ENCODE data around the gene PRSS37.

Gene PRSS37, protein sequence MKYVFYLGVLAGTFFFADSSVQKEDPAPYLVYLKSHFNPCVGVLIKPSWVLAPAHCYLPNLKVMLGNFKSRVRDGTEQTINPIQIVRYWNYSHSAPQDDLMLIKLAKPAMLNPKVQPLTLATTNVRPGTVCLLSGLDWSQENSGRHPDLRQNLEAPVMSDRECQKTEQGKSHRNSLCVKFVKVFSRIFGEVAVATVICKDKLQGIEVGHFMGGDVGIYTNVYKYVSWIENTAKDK

DNA sequence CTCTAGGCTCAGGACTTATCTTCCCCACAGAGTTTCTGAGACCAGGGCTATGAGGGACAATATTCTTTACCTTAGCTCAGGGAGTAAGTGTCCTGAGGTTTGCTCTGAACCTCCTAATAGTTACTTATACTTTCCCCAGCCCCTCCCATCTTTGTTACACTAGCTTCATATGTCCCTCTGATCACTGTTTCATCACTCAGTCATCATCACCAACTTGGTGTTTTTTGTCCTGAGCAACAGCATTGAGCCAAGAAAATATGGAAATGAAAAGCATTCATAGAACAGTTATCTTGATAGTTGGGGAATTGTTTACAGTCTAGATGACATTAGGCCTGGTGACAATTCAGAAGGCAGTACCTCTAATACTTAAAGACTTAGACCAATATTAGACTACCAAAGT is at the start of gene PRSS37:
Gene PRSS37 (minus strand): TSS at position 101 of the 400 bp plus-strand sequence. CDS start 436 bp downstream, outside the sequence.
- Histone ChIP-seq H3K4me3 (ENCODE audit: low read length in 2 of 2) (no peak within 1 kb of the TSS), H3K36me3 (ENCODE audit: control insufficient read depth in 2 of 2, insufficient read depth in 2 of 2, low read length in 2 of 2) (no peaks in the 10 kb centered on the region), H3K4me1 (ENCODE audit: control insufficient read depth in 2 of 2, insufficient read depth in 2 of 2, low read length in 2 of 2) (no peaks in the 10 kb centered on the region), H3K9ac (ENCODE audit: low read depth in 1 of 2, low read length in 2 of 2) (no peak within 1 kb of the TSS), H3K9me3 (ENCODE audit: control insufficient read depth in 2 of 2, low read length in 2 of 2) (no peaks in the 10 kb centered on the region), H3K27ac (ENCODE audit: low read depth in 2 of 2, low read length in 2 of 2) (no peak within 1 kb of the TSS), H3K27me3 (ENCODE audit: control insufficient read depth in 2 of 2, insufficient read depth in 2 of 2, low read length in 2 of 2) (no peaks in the 10 kb centered on the region)

GRCh38 chr7:141889321-141889720 is 48.0 kb upstream of the PRSS37 start:
- Histone ChIP-seq H3K9ac (ENCODE audit: low read depth in 1 of 2, low read length in 2 of 2) (no peak overlapping the region), H3K27me3 (ENCODE audit: control insufficient read depth in 2 of 2, insufficient read depth in 2 of 2, low read length in 2 of 2) (no peaks in the 10 kb centered on the region), H3K4me1 (ENCODE audit: control insufficient read depth in 2 of 2, insufficient read depth in 2 of 2, low read length in 2 of 2) (no peaks in the 10 kb centered on the region), H3K4me3 (ENCODE audit: low read length in 2 of 2) (no peak overlapping the region), H3K27ac (ENCODE audit: low read depth in 2 of 2, low read length in 2 of 2) (no peak overlapping the region), H3K36me3 (ENCODE audit: control insufficient read depth in 2 of 2, insufficient read depth in 2 of 2, low read length in 2 of 2) (no peaks in the 10 kb centered on the region), H3K9me3 (ENCODE audit: control insufficient read depth in 2 of 2, low read length in 2 of 2) (no peaks in the 10 kb centered on the region)

- Histone ChIP-seq H3K4me1 (ENCODE audit: control insufficient read depth in 2 of 2, insufficient read depth in 2 of 2, low read length in 2 of 2) (no peaks in the 10 kb centered on the region), H3K9me3 (ENCODE audit: control insufficient read depth in 2 of 2, low read length in 2 of 2) (no peaks in the 10 kb centered on the region), H3K9ac (ENCODE audit: low read depth in 1 of 2, low read length in 2 of 2) (no peak overlapping the region), H3K27me3 (ENCODE audit: control insufficient read depth in 2 of 2, insufficient read depth in 2 of 2, low read length in 2 of 2) (no peaks in the 10 kb centered on the region), H3K4me3 (ENCODE audit: low read length in 2 of 2) (no peak overlapping the region), H3K27ac (ENCODE audit: low read depth in 2 of 2, low read length in 2 of 2) (no peak overlapping the region), H3K36me3 (ENCODE audit: control insufficient read depth in 2 of 2, insufficient read depth in 2 of 2, low read length in 2 of 2) (no peaks in the 10 kb centered on the region)
Measured at GRCh38 chr7:141884539-141885225, 43.4 kb upstream of the PRSS37 start.

GRCh38 chr7:141880960-141881359 is 39.7 kb upstream of the PRSS37 start:
- Histone ChIP-seq H3K27me3 (ENCODE audit: control insufficient read depth in 2 of 2, insufficient read depth in 2 of 2, low read length in 2 of 2) (no peaks in the 10 kb centered on the region), H3K27ac (ENCODE audit: low read depth in 2 of 2, low read length in 2 of 2) (no peak overlapping the region), H3K9me3 (ENCODE audit: control insufficient read depth in 2 of 2, low read length in 2 of 2) (no peaks in the 10 kb centered on the region), H3K36me3 (ENCODE audit: control insufficient read depth in 2 of 2, insufficient read depth in 2 of 2, low read length in 2 of 2) (no peaks in the 10 kb centered on the region), H3K9ac (ENCODE audit: low read depth in 1 of 2, low read length in 2 of 2) (no peak overlapping the region), H3K4me3 (ENCODE audit: low read length in 2 of 2) (no peak overlapping the region), H3K4me1 (ENCODE audit: control insufficient read depth in 2 of 2, insufficient read depth in 2 of 2, low read length in 2 of 2) (no peaks in the 10 kb centered on the region)

- H3K9ac ChIP-seq (ENCODE audit: low read depth in 1 of 2, low read length in 2 of 2) = no peak overlapping the region
- H3K4me1 ChIP-seq (ENCODE audit: control insufficient read depth in 2 of 2, insufficient read depth in 2 of 2, low read length in 2 of 2) = no peaks in the 10 kb centered on the region
- no peaks in the 10 kb centered on the region for H3K9me3 ChIP-seq (ENCODE audit: control insufficient read depth in 2 of 2, low read length in 2 of 2)
Measured at GRCh38 chr7:141877365-141877764, 36.1 kb upstream of the PRSS37 start.

GRCh38 chr7:141876371-141876770 is 35.1 kb upstream of the PRSS37 start:
- Histone ChIP-seq H3K27ac (ENCODE audit: low read depth in 2 of 2, low read length in 2 of 2) (no peak overlapping the region), H3K27me3 (ENCODE audit: control insufficient read depth in 2 of 2, insufficient read depth in 2 of 2, low read length in 2 of 2) (no peaks in the 10 kb centered on the region), H3K9ac (ENCODE audit: low read depth in 1 of 2, low read length in 2 of 2) (no peak overlapping the region)

More at GRCh38 chr7:141877365-141877764, 36.1 kb upstream of the PRSS37 start:
- H3K36me3 ChIP-seq (ENCODE audit: control insufficient read depth in 2 of 2, insufficient read depth in 2 of 2, low read length in 2 of 2) = no peaks in the 10 kb centered on the region
- H3K27me3 ChIP-seq (ENCODE audit: control insufficient read depth in 2 of 2, insufficient read depth in 2 of 2, low read length in 2 of 2) = no peaks in the 10 kb centered on the region
- H3K27ac ChIP-seq (ENCODE audit: low read depth in 2 of 2, low read length in 2 of 2) = no peak overlapping the region
- no peak overlapping the region for H3K4me3 ChIP-seq (ENCODE audit: low read length in 2 of 2)

DNA sequence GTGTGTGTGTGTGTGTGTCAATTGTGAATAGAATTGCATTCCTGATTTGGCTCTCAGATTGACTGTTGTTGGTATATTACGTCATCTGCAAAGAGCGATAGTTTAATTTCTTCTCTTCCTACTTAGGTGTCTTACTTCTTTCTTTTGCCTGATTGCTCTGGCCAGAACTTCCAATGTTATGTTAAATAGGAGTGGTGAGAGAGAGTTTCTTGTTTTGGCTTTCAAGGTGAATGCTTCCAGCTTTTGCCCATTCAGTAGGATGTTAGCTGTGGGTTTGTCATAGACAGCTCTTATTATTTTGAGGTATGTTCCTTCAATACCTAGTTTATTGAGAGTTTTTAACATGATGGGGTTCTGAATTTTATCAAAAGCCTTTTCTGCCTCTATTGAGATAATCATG is 34.2 kb upstream of the PRSS37 start:
- Histone ChIP-seq H3K36me3 (ENCODE audit: control insufficient read depth in 2 of 2, insufficient read depth in 2 of 2, low read length in 2 of 2) (no peaks in the 10 kb centered on the region), H3K27me3 (ENCODE audit: control insufficient read depth in 2 of 2, insufficient read depth in 2 of 2, low read length in 2 of 2) (no peaks in the 10 kb centered on the region), H3K4me1 (ENCODE audit: control insufficient read depth in 2 of 2, insufficient read depth in 2 of 2, low read length in 2 of 2) (no peaks in the 10 kb centered on the region), H3K27ac (ENCODE audit: low read depth in 2 of 2, low read length in 2 of 2) (no peak overlapping the region), H3K4me3 (ENCODE audit: low read length in 2 of 2) (no peak overlapping the region), H3K9me3 (ENCODE audit: control insufficient read depth in 2 of 2, low read length in 2 of 2) (no peaks in the 10 kb centered on the region), H3K9ac (ENCODE audit: low read depth in 1 of 2, low read length in 2 of 2) (no peak overlapping the region)

More at GRCh38 chr7:141876371-141876770, 35.1 kb upstream of the PRSS37 start:
- Histone ChIP-seq H3K4me1 (ENCODE audit: control insufficient read depth in 2 of 2, insufficient read depth in 2 of 2, low read length in 2 of 2) (no peaks in the 10 kb centered on the region), H3K9me3 (ENCODE audit: control insufficient read depth in 2 of 2, low read length in 2 of 2) (no peaks in the 10 kb centered on the region), H3K36me3 (ENCODE audit: control insufficient read depth in 2 of 2, insufficient read depth in 2 of 2, low read length in 2 of 2) (no peaks in the 10 kb centered on the region), H3K4me3 (ENCODE audit: low read length in 2 of 2) (no peak overlapping the region)

GRCh38 chr7:141874787-141875186 is 33.5 kb upstream of the PRSS37 start:
- H3K4me3 ChIP-seq (ENCODE audit: low read length in 2 of 2) = no peak overlapping the region
- no peaks in the 10 kb centered on the region for H3K27me3 ChIP-seq (ENCODE audit: control insufficient read depth in 2 of 2, insufficient read depth in 2 of 2, low read length in 2 of 2)
- no peaks in the 10 kb centered on the region for H3K4me1 ChIP-seq (ENCODE audit: control insufficient read depth in 2 of 2, insufficient read depth in 2 of 2, low read length in 2 of 2)
- no peaks in the 10 kb centered on the region for H3K36me3 ChIP-seq (ENCODE audit: control insufficient read depth in 2 of 2, insufficient read depth in 2 of 2, low read length in 2 of 2)
- no peak overlapping the region for H3K9ac ChIP-seq (ENCODE audit: low read depth in 1 of 2, low read length in 2 of 2)
- no peaks in the 10 kb centered on the region for H3K9me3 ChIP-seq (ENCODE audit: control insufficient read depth in 2 of 2, low read length in 2 of 2)
- no peak overlapping the region for H3K27ac ChIP-seq (ENCODE audit: low read depth in 2 of 2, low read length in 2 of 2)

DNA sequence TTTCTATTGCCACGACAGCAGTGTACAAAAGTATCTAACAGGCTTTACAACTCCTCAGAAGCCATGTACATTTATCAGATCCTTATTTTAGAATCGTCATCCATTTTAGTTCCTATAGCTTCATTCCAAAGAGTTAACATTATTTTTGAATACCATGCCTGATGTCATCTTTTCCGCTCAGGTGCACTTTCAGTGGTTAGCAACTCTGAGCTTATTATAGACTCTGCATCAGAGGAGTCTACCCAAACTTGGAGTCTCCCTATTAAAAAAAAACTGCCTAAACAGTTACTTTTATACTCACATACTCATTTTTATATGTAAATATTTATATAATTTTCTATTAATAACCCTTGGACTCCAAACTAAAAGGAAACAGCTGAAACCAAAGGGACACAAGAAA is 31.6 kb upstream of the PRSS37 start:
- Histone ChIP-seq H3K4me1 (ENCODE audit: control insufficient read depth in 2 of 2, insufficient read depth in 2 of 2, low read length in 2 of 2) (no peaks in the 10 kb centered on the region), H3K27me3 (ENCODE audit: control insufficient read depth in 2 of 2, insufficient read depth in 2 of 2, low read length in 2 of 2) (no peaks in the 10 kb centered on the region), H3K9ac (ENCODE audit: low read depth in 1 of 2, low read length in 2 of 2) (no peak overlapping the region), H3K4me3 (ENCODE audit: low read length in 2 of 2) (no peak overlapping the region), H3K27ac (ENCODE audit: low read depth in 2 of 2, low read length in 2 of 2) (no peak overlapping the region), H3K36me3 (ENCODE audit: control insufficient read depth in 2 of 2, insufficient read depth in 2 of 2, low read length in 2 of 2) (no peaks in the 10 kb centered on the region), H3K9me3 (ENCODE audit: control insufficient read depth in 2 of 2, low read length in 2 of 2) (no peaks in the 10 kb centered on the region)

- Histone ChIP-seq H3K27me3 (ENCODE audit: control insufficient read depth in 2 of 2, insufficient read depth in 2 of 2, low read length in 2 of 2) (no peaks in the 10 kb centered on the region), H3K4me1 (ENCODE audit: control insufficient read depth in 2 of 2, insufficient read depth in 2 of 2, low read length in 2 of 2) (no peaks in the 10 kb centered on the region), H3K9me3 (ENCODE audit: control insufficient read depth in 2 of 2, low read length in 2 of 2) (no peaks in the 10 kb centered on the region), H3K27ac (ENCODE audit: low read depth in 2 of 2, low read length in 2 of 2) (no peak overlapping the region), H3K9ac (ENCODE audit: low read depth in 1 of 2, low read length in 2 of 2) (no peak overlapping the region), H3K4me3 (ENCODE audit: low read length in 2 of 2) (no peak overlapping the region), H3K36me3 (ENCODE audit: control insufficient read depth in 2 of 2, insufficient read depth in 2 of 2, low read length in 2 of 2) (no peaks in the 10 kb centered on the region)
Measured at GRCh38 chr7:141866974-141867373, 25.7 kb upstream of the PRSS37 start.
